Osteocyte (in vitro differentiated cells): ENCODE results near the gene GOSR2. TPM values are rescaled to one million over a fixed set of nuclear protein-coding genes. Genes with fewer than 3 reads are reported as not detected.

ENCODE experiments used
- DNase-seq: peaks from one replicate; pipeline ENCODE4 v3.0.0; 2021; ENCODE audit warnings: mixed read lengths; ENCODE audit not compliant: unreplicated experiment; ENCODE audit errors: extremely low spot score
- H3K27ac Mint-ChIP-seq: one replicate; pipeline ENCODE4 v1.8.0; 2021; ENCODE audit warnings: mild to moderate bottlenecking, mixed read lengths; ENCODE audit not compliant: unreplicated experiment
- H3K27me3 Mint-ChIP-seq: one replicate; pipeline ENCODE4 v1.8.0; 2021; ENCODE audit warnings: mixed read lengths; ENCODE audit not compliant: unreplicated experiment
- H3K36me3 Mint-ChIP-seq: one replicate; pipeline ENCODE4 v1.8.0; 2021; ENCODE audit warnings: mixed read lengths; ENCODE audit not compliant: unreplicated experiment
- H3K4me1 Mint-ChIP-seq: one replicate; pipeline ENCODE4 v1.8.0; 2021; ENCODE audit warnings: mixed read lengths; ENCODE audit not compliant: unreplicated experiment
- H3K4me3 Mint-ChIP-seq: one replicate; pipeline ENCODE4 v1.8.0; 2021; ENCODE audit warnings: mild to moderate bottlenecking, moderate library complexity, mixed read lengths; ENCODE audit not compliant: unreplicated experiment
- H3K9me3 Mint-ChIP-seq: one replicate; pipeline ENCODE4 v1.8.0; 2021; ENCODE audit warnings: mixed read lengths; ENCODE audit not compliant: unreplicated experiment
- total RNA-seq: library from RNA; stranded (reverse); gene quantifications from 2 replicates; pipeline ENCODE4 v1.2.1, GENCODE V29; 2021
- TF ChIP-seq, protein P1 (sequence below): fragments of 200-600 bp; sonication (generic); IDR thresholded peaks from 2 replicates; pipeline ENCODE4 v1.5.0; 2021; ENCODE audit warnings: antibody characterized with exemption, mild to moderate bottlenecking, moderate library complexity

The GOSR2 gene
- total RNA-seq, 1 donor from 2014 or later = 63.7 TPM

DNA sequence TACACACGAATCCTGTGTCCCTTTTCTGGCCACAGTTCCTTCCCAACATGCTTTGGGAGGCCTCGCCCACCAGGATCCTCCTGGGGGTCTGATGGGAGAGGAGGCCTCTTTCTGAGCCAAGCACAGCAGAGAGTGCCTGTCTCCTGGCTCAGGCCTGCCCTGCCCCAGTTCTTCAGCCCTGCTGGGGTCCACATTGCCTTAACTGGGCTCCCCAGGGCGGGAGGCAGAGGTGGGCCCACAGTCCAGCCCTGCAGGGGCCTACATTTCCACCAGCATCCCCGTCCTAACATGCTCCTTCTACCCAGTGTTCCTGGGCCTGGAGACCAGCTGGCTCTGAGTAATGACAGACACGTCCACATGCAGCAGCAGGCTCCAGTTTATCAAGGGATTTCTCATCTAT, 41.9 kb upstream of the GOSR2 start:
- H3K4me3 Mint-ChIP-seq = no peak overlapping the region
- no peak for DNase-seq

DNA sequence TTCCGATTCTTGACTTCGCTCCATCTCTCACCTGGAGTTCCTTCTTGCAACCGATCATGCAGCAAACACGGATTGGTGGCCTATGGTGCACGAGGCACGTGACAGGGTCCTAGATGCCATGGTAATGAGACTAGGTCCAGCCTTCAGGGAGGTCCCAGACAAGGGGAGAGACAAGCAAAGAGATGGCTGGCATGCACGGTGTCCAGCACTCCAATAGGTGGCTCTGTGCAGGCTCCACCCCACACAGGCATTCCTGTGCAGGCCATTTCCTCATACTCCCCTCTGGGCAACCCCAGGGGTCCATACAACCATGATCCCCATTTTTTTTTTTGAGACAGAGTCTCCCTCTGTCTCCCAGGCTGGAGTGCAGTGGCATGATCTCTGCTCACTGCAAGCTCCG, 40.3 kb upstream of the GOSR2 start:
- no peak for DNase-seq
- no peaks in the 10 kb centered on the region for H3K9me3 Mint-ChIP-seq
- H3K4me3 Mint-ChIP-seq = no peak overlapping the region
- TF ChIP-seq, protein P1, sequence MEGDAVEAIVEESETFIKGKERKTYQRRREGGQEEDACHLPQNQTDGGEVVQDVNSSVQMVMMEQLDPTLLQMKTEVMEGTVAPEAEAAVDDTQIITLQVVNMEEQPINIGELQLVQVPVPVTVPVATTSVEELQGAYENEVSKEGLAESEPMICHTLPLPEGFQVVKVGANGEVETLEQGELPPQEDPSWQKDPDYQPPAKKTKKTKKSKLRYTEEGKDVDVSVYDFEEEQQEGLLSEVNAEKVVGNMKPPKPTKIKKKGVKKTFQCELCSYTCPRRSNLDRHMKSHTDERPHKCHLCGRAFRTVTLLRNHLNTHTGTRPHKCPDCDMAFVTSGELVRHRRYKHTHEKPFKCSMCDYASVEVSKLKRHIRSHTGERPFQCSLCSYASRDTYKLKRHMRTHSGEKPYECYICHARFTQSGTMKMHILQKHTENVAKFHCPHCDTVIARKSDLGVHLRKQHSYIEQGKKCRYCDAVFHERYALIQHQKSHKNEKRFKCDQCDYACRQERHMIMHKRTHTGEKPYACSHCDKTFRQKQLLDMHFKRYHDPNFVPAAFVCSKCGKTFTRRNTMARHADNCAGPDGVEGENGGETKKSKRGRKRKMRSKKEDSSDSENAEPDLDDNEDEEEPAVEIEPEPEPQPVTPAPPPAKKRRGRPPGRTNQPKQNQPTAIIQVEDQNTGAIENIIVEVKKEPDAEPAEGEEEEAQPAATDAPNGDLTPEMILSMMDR = no peak
- no peak overlapping the region for H3K27ac Mint-ChIP-seq
- no peaks in the 10 kb centered on the region for H3K36me3 Mint-ChIP-seq
- H3K27me3 Mint-ChIP-seq = peaks cover 22% of the 10 kb centered on the region
- no peaks in the 10 kb centered on the region for H3K4me1 Mint-ChIP-seq

More for the DNA sequence above, 41.9 kb upstream of the GOSR2 start:
- TF ChIP-seq, protein P1 = no peak
- Mint-ChIP-seq H3K27me3 (peaks cover 8% of the 10 kb centered on the region), H3K27ac (no peak overlapping the region), H3K4me1 (no peaks in the 10 kb centered on the region), H3K36me3 (no peaks in the 10 kb centered on the region), H3K9me3 (no peaks in the 10 kb centered on the region)

DNA sequence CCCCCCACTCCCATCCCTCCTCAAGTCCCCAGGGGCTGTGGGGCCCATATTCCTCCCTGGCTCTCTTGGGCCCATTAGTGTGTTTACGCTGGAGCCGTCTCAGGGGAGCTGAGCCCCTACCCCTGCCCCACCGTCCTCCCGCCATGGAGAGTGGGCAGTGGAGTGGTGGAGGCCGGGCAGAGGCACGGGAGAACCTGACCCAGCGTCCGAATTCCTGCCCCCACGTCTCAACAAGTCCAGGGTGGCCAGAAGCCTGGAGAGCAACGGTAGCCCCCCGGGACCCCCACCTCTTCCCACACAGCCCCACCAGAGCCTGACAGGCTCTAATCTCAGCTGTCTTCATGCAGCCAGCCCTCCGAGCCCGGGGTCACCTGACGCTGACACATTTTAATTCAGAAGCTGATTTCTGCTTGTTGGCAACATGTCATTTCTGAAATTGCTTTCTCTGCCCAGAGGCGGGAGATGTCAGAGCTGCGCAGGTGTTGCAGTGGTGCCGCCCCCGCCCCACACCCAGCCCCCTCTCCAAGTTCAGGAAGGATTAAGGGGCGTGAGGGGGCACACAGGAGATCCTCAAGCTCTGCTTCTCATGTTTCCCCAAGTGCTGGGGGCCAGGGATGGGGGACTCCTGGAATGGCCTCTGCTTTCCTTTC, 39.0 kb upstream of the GOSR2 start:
- peaks cover 33% of the 10 kb centered on the region for H3K27me3 Mint-ChIP-seq
- no peak overlapping the region for H3K27ac Mint-ChIP-seq
- no peaks in the 10 kb centered on the region for H3K9me3 Mint-ChIP-seq
- H3K36me3 Mint-ChIP-seq = no peaks in the 10 kb centered on the region
- no peaks in the 10 kb centered on the region for H3K4me1 Mint-ChIP-seq
- TF ChIP-seq, protein P1 = no peak
- no peak for DNase-seq
- no peak overlapping the region for H3K4me3 Mint-ChIP-seq

DNA sequence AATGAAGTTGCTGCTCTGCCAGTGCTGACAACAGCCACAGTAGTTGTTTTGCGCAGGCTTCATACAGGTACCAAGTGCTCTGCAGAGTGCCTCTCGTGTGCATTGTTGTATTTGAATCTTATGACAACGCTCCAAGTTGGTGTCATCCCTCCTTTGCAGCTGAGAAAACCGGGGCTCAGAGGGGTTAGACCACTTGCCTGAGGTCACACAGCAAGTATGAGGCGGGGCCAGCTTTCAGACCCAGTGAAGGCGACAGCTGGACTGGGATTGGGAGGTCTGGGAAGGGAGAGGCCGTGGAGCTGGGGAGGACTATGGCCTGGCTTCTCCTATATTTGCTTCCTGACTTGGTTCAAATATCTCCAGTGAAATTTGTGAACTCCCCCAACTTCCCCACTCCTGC, 38.4 kb upstream of the GOSR2 start:
- Mint-ChIP-seq H3K9me3 (no peaks in the 10 kb centered on the region), H3K27ac (no peak overlapping the region), H3K36me3 (no peaks in the 10 kb centered on the region), H3K4me1 (no peaks in the 10 kb centered on the region), H3K27me3 (peaks cover 37% of the 10 kb centered on the region), H3K4me3 (no peak overlapping the region)
- DNase-seq = no peak
- TF ChIP-seq, protein P1 = no peak

DNA sequence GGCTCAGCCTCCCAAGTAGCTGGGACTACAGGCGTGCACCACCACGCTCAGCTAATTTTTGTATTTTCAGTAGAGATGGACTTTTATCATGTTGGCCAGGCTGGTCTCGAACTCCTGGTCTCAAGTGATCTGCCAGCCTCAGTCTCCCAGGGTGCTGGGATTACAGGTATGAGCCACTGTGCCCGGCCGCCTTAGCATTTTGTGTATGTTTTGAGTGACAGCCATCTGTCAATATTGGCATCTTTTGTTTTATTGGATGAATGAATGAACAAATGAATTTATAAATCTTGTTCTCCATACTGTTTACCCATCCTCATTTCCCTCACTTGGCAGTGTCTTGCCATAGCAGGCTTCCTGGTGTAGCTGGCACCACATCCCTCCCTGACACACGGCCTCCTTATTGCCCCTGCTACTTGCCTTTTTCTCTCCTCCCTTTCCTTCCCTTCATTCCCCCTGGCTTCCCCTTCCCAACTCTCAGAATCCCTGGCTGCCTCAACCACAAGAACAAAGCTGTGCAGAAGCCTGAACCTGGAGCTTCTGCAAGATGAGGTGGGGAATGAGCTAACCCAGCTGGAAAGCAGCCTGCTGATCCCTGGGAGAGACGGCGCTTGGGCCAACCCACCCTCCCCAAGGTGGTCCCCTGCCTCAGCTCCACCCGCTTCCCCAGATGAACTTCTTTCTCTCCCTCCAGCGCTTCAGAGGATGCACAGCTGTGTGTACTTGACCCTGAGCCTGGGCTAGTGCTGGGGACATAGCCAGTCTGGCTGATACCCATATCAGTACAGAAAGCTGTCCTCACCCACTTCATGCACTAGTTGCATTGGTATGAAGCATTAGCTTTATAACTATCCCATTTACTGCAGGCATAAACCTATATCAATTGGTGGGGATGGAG, 37.3 kb upstream of the GOSR2 start:
- Mint-ChIP-seq H3K36me3 (no peaks in the 10 kb centered on the region), H3K4me3 (no peak overlapping the region), H3K4me1 (peaks cover 3% of the 10 kb centered on the region), H3K27ac (no peak overlapping the region), H3K9me3 (no peaks in the 10 kb centered on the region), H3K27me3 (peaks cover 43% of the 10 kb centered on the region)
- no peak for DNase-seq
- TF ChIP-seq, protein P1 = no peak
